Measurements from ENCODE around the gene C11orf42.

C11orf42 gene

DNA sequence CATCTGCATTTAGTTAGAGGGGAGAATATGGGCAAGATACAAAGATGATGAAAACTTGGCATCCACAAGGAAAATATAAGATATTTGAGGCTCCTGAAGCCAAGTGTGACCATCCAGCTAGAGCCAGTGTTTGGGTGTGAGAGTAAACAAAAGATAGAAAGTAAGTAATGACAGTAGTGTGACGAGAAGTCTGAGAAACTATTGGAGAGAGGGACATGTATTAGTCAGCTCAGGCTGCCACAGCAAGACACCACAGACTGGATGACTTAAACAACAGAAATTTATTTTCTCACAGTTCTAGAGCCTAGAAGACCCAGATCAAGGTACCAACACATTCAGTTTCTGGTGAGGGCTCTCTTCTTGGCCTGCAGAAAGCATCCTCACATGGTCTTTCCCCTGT lies 47.8 kb downstream of the C11orf42 start:
- no peaks in the 10 kb centered on the region for H4K20me1 ChIP-seq (ENCODE audit: low read depth, low read length)
- H3F3A ChIP-seq (ENCODE audit: insufficient read depth): no peaks in the 10 kb centered on the region
- no peaks in the 10 kb centered on the region for H3K79me2 ChIP-seq (ENCODE audit: insufficient read depth, low read length)
- H3K36me3 ChIP-seq (ENCODE audit: low read length): no peaks in the 10 kb centered on the region
- TF ChIP-seq EZH2phosphoT487 (conservative IDR thresholded peaks at IDR 0.05; ENCODE audit: low read length): no peak
- TF ChIP-seq, protein P1, sequence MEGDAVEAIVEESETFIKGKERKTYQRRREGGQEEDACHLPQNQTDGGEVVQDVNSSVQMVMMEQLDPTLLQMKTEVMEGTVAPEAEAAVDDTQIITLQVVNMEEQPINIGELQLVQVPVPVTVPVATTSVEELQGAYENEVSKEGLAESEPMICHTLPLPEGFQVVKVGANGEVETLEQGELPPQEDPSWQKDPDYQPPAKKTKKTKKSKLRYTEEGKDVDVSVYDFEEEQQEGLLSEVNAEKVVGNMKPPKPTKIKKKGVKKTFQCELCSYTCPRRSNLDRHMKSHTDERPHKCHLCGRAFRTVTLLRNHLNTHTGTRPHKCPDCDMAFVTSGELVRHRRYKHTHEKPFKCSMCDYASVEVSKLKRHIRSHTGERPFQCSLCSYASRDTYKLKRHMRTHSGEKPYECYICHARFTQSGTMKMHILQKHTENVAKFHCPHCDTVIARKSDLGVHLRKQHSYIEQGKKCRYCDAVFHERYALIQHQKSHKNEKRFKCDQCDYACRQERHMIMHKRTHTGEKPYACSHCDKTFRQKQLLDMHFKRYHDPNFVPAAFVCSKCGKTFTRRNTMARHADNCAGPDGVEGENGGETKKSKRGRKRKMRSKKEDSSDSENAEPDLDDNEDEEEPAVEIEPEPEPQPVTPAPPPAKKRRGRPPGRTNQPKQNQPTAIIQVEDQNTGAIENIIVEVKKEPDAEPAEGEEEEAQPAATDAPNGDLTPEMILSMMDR (IDR thresholded peaks at IDR 0.05; ENCODE audit: insufficient read depth, low read length, poor library complexity, severe bottlenecking): no peak
- H3K9me3 ChIP-seq (ENCODE audit: insufficient read depth, low read length): no peaks in the 10 kb centered on the region
- no peaks in the 10 kb centered on the region for H3K9me2 ChIP-seq (replicated peaks; ENCODE audit: insufficient read depth, low read length)
- H3K4me2 ChIP-seq (ENCODE audit: low read depth, low read length, poor library complexity, severe bottlenecking): no peak overlapping the region
- H2AFZ ChIP-seq (ENCODE audit: low read depth, low read length, severe bottlenecking): no peak overlapping the region
- H3K4me3 ChIP-seq (ENCODE audit: insufficient read depth, low read length, poor library complexity, severe bottlenecking): no peak overlapping the region
- H3K9ac ChIP-seq (ENCODE audit: low read length): no peak overlapping the region
- no peaks in the 10 kb centered on the region for H3K27me3 ChIP-seq (ENCODE audit: low read length)
- H3K27ac ChIP-seq (ENCODE audit: low read depth, low read length): no peak overlapping the region

DNA sequence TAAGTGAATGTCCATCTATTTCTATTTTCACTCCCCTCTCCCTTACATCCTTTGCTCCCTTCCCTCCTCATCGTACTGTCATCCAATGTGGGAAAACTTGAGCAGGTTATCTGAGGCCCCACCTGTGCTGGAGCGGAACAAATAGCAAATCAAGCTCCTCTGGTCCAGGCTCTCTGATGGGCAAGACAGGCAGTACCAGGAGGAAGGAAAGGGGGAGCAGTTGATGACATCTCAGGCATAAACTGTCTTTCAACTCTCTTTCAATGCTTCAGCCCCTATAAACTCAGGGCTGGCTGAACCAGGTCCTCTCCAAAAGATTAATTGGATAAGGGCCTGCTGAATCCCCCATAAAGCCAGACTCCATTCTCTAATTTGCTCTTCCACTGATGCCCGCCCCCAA lies 52.8 kb downstream of the C11orf42 start:
- Histone ChIP-seq H3K27ac (ENCODE audit: low read depth, low read length) (no peak overlapping the region), H3K4me3 (ENCODE audit: insufficient read depth, low read length, poor library complexity, severe bottlenecking) (no peak overlapping the region), H3K9me2 (replicated peaks; ENCODE audit: insufficient read depth, low read length) (no peaks in the 10 kb centered on the region), H2AFZ (ENCODE audit: low read depth, low read length, severe bottlenecking) (no peak overlapping the region), H3K79me2 (ENCODE audit: insufficient read depth, low read length) (no peaks in the 10 kb centered on the region), H3K27me3 (ENCODE audit: low read length) (no peaks in the 10 kb centered on the region), H3K4me2 (ENCODE audit: low read depth, low read length, poor library complexity, severe bottlenecking) (no peak overlapping the region), H4K20me1 (ENCODE audit: low read depth, low read length) (no peaks in the 10 kb centered on the region), H3F3A (ENCODE audit: insufficient read depth) (no peaks in the 10 kb centered on the region), H3K9me3 (ENCODE audit: insufficient read depth, low read length) (no peaks in the 10 kb centered on the region), H3K9ac (ENCODE audit: low read length) (no peak overlapping the region), H3K36me3 (ENCODE audit: low read length) (no peaks in the 10 kb centered on the region)
- TF ChIP-seq, protein P1 (IDR thresholded peaks at IDR 0.05; ENCODE audit: insufficient read depth, low read length, poor library complexity, severe bottlenecking): no peak
- no peak for TF ChIP-seq EZH2phosphoT487 (conservative IDR thresholded peaks at IDR 0.05; ENCODE audit: low read length)

DNA sequence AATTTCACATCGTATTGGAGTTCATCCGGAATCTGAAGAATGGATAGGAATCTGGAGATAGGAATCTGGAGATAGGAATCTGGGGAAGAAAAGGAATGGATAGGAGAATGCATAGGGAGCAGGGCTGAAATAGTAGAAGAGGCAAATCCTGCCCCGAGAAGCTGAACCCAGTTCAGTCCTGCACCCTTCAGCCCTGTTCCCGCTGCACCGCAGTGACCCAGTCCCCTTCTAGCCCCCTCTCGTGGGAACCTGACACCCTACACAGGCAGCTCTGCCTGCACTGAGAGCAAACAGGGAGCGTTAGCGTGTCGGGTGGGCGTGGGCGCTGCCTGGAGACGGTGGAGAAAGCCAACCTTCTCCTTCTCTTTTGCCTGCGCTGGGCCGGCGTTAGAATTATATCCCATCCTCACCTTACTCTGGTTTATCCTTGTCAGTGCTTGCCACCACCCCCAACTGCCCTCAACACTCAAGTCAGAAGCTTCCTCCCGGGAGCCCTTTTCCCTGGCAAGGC lies 53.3 kb downstream of the C11orf42 start:
- Histone ChIP-seq H2AFZ (ENCODE audit: low read depth, low read length, severe bottlenecking) (no peak overlapping the region), H3K9me2 (replicated peaks; ENCODE audit: insufficient read depth, low read length) (no peaks in the 10 kb centered on the region), H3K4me2 (ENCODE audit: low read depth, low read length, poor library complexity, severe bottlenecking) (no peak overlapping the region), H3K27me3 (ENCODE audit: low read length) (no peaks in the 10 kb centered on the region), H3K9ac (ENCODE audit: low read length) (no peak overlapping the region), H4K20me1 (ENCODE audit: low read depth, low read length) (no peaks in the 10 kb centered on the region), H3K9me3 (ENCODE audit: insufficient read depth, low read length) (no peaks in the 10 kb centered on the region), H3F3A (ENCODE audit: insufficient read depth) (no peaks in the 10 kb centered on the region), H3K4me3 (ENCODE audit: insufficient read depth, low read length, poor library complexity, severe bottlenecking) (no peak overlapping the region), H3K27ac (ENCODE audit: low read depth, low read length) (no peak overlapping the region), H3K36me3 (ENCODE audit: low read length) (no peaks in the 10 kb centered on the region), H3K79me2 (ENCODE audit: insufficient read depth, low read length) (no peaks in the 10 kb centered on the region)
- TF ChIP-seq, protein P1 (IDR thresholded peaks at IDR 0.05; ENCODE audit: insufficient read depth, low read length, poor library complexity, severe bottlenecking): no peak
- TF ChIP-seq EZH2phosphoT487 (conservative IDR thresholded peaks at IDR 0.05; ENCODE audit: low read length): no peak

All from SU-DHL-6 (cell line).